VCaP (cell line): ENCODE results near the gene SLC25A13.

ENCODE experiments used
- H3K27ac ChIP-seq: fragments of 450-650 bp; 2 replicates; pipeline ENCODE4 v1.5.1; 2017
- TF ChIP-seq, protein P1 (sequence below): fragments of 450-650 bp; conservative IDR thresholded peaks from 2 replicates; pipeline ENCODE4 v1.5.1; 2017; ENCODE audit warnings: mild to moderate bottlenecking, moderate library complexity

The SLC25A13 gene

DNA sequence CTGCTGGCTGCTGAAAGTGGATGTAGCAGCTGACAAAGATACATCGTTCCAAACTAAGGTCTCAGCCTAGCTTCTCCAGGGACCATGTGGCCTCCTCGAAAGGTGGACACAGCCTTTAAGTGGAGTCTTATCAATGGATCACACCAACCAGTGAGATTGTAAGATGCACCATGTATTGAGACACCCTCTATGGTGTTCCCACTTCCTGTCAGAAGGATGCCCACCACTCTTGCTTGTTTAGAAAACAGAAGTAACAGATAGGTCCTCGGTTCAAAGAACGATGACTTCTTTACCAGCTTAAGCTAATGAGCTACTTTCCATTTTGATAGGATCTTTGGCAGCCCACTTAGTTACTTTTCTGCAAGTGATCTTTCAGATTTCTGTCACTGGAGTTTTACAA, 34.3 kb downstream of the SLC25A13 start:
- no peak overlapping the region for H3K27ac ChIP-seq
- TF ChIP-seq, protein P1, sequence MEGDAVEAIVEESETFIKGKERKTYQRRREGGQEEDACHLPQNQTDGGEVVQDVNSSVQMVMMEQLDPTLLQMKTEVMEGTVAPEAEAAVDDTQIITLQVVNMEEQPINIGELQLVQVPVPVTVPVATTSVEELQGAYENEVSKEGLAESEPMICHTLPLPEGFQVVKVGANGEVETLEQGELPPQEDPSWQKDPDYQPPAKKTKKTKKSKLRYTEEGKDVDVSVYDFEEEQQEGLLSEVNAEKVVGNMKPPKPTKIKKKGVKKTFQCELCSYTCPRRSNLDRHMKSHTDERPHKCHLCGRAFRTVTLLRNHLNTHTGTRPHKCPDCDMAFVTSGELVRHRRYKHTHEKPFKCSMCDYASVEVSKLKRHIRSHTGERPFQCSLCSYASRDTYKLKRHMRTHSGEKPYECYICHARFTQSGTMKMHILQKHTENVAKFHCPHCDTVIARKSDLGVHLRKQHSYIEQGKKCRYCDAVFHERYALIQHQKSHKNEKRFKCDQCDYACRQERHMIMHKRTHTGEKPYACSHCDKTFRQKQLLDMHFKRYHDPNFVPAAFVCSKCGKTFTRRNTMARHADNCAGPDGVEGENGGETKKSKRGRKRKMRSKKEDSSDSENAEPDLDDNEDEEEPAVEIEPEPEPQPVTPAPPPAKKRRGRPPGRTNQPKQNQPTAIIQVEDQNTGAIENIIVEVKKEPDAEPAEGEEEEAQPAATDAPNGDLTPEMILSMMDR, result no peak

DNA sequence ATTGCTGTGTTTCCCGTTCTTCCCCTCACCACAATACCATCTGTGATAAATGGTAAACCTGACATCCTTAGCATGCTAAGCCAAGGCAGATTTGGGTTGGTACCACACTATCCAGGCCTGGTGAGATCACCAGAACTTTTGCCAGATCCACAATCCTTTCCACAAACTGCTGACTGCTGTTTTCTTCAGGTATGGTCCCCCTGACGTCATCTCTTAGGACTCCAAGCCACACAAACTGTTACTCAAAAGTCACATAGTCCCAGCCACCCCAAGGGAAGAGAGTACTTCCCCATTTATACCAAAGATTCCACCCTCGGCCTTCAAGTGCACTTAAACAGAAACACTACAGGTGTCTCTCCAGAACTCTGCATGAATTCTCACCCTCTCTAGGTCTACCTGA, 34.8 kb downstream of the SLC25A13 start:
- TF ChIP-seq, protein P1, result no peak
- no peak overlapping the region for H3K27ac ChIP-seq

DNA sequence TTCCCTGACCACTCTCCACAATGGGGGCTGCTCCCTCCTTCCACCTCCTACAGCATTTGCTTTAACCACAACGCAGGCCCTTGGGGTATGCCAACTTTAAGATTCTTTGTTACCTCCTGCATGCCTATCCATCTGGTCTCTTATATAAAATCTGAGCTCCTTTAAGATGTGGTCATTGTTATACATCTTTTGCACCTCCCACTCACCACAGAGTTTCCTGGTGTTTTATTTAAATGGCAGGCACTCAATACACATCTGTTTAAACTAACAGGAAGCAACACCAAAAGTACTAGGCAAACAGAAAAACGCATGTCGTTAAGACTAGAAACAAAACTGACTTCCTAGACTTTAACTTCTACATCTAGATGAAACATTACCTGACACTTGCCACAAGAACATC, 36.3 kb downstream of the SLC25A13 start:
- TF ChIP-seq, protein P1, result no peak
- no peak overlapping the region for H3K27ac ChIP-seq

DNA sequence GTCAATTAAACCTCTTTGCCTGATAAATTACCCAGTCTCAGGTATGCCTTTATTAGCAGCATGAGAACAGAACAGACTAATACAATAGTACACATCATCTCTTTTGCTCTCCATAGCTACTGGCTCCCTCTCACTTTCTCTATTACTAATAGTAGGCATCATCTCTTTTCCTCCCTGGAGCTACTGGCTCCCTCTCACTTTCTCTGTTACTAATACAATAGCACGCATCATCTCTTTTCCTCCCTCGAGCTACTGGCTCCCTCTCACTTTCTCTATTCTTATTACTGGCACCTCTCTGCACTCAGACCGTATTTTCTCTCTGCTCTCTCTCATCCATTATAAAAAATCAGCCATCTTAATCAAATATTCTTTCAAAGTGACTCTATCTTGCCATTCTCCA, 37.1 kb downstream of the SLC25A13 start:
- TF ChIP-seq, protein P1, result no peak
- H3K27ac ChIP-seq, result no peak overlapping the region

DNA sequence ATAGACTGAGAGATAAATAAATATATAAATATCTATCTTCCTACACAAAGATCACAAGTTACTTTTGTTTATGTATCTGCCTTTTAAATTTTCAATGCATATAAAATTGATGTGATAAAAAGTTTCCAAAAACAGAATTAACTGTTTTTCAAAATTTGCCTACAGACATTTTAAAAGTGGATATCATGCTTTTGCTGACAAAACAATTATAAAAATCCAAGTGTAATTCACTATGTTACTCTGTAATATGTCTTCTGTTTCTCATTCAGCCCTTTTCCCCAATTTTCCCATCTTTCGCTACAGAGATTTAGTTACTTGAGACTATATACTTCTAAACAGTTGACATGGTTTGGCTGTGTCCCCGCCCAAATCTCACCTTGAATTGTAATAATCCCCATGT, 37.7 kb downstream of the SLC25A13 start:
- TF ChIP-seq, protein P1, result no peak
- no peak overlapping the region for H3K27ac ChIP-seq

DNA sequence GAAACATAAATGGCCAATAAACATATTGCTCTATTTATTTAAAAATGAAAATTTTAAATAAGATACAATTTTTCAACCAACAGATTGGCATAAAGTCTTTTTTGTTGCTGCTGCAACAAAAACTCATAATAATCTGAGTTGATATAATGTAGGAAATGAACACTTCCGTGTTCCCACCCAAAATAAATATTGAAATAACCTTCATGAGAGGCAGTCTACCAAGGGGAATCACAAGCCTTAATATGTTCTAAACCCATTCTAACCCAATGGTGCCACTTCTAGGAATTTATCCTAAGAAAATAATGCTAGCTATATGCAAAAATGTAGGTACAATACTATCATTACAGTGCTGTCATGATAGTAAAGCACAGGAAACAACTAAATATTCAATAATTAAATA, 39.1 kb downstream of the SLC25A13 start:
- TF ChIP-seq, protein P1, result no peak
- no peak overlapping the region for H3K27ac ChIP-seq

DNA sequence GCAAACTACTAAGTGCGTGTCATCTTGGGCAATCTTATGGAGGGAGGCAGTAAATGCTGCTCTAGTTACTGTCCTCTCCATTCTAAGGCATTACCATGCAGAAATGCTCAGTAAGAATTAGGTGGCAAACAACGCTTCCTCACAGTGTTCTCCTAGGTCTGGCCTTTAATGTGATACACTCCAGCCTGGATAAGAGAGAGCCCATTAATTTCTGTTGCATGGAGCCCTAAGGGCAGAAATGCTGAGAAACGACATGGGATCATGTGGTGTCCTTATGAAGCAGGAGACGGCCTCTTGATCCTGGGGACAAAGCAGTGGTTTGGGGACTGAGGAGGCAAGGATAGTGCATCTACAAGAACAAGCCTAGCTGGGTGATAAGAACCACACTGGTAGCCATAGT, 44.0 kb downstream of the SLC25A13 start:
- H3K27ac ChIP-seq, result no peak overlapping the region
- TF ChIP-seq, protein P1, result no peak

DNA sequence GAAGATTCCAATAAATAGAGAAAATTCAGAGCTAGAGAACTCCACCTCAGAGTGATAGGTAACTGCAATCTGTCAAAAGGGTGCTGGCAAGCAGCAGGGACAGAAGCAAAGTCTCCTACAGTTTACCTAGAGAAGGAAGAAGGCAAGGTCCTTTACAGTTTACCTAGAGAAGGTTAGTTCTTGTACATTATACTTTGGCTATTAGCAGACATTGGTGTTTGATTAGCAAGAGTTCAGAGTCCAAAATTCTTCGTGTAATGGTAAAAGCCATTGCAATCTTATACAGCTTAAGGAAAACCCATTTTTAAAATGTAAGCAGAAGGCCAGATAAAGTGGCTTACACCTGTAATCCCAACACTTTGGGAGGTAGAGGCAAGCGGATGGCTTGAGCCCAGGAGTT, 45.9 kb downstream of the SLC25A13 start:
- TF ChIP-seq, protein P1, result no peak
- no peak overlapping the region for H3K27ac ChIP-seq
